Fibroblast of the aortic adventitia (primary cell): Measurements from ENCODE around the gene RAPGEF4. TPM values are rescaled to one million over a fixed set of nuclear protein-coding genes. Genes with fewer than 3 reads are reported as not detected.

ENCODE experiments used
- DNase-seq: peaks from one replicate; pipeline ENCODE4 v3.0.0-alpha.2; 2010; ENCODE audit warnings: low read depth
- H3K4me3 ChIP-seq: 2 replicates; pipeline ENCODE4 v1.5.1; 2011; ENCODE audit warnings: low read depth, mild to moderate bottlenecking, control low read depth, low read length, moderate library complexity
- CTCF ChIP-seq: IDR thresholded peaks from 2 replicates; pipeline ENCODE4 v1.5.1; 2011; ENCODE audit warnings: mild to moderate bottlenecking, low read length, control low read depth, inconsistent platforms; ENCODE audit not compliant: insufficient read depth
- total RNA-seq: library from RNA; depleted of rRNA; stranded (reverse); fragments of >200 nt; gene quantifications from 2 replicates; pipeline ENCODE4 v1.2.3, GENCODE V29; 2012; ENCODE audit warnings: low replicate concordance

RAPGEF4 gene
- total RNA-seq, 1 donor = 1.3 TPM

GRCh38 chr2:173001664-173002604 is 266.3 kb downstream of the RAPGEF4 start:
- TF ChIP-seq CTCF = no peak
- H3K4me3 ChIP-seq = no peak overlapping the region
- DNase-seq = no peak

GRCh38 chr2:173002751-173003541 is 267.3 kb downstream of the RAPGEF4 start:
- DNase-seq = no peak
- H3K4me3 ChIP-seq = no peak overlapping the region
- TF ChIP-seq CTCF = no peak

- DNase-seq = no peak
Measured at GRCh38 chr2:173008786-173009185, 273.1 kb downstream of the RAPGEF4 start.

GRCh38 chr2:173010233-173010632 is 274.6 kb downstream of the RAPGEF4 start:
- H3K4me3 ChIP-seq = no peak overlapping the region
- DNase-seq = no peak
- TF ChIP-seq CTCF = no peak

More at GRCh38 chr2:173008786-173009185, 273.1 kb downstream of the RAPGEF4 start:
- TF ChIP-seq CTCF = no peak
- H3K4me3 ChIP-seq = no peak overlapping the region

- DNase-seq = no peak
- TF ChIP-seq CTCF = no peak
- H3K4me3 ChIP-seq = no peak overlapping the region
Measured at GRCh38 chr2:173016451-173016850, 280.8 kb downstream of the RAPGEF4 start.

- no peak for TF ChIP-seq CTCF
- no peak overlapping the region for H3K4me3 ChIP-seq
- DNase-seq = no peak
Measured at GRCh38 chr2:173017646-173018420, 282.2 kb downstream of the RAPGEF4 start.
